Putamen (tissue), 1 donor: Measurements from ENCODE around the gene AKAP8L.

Source experiments
- DNase-seq: peaks from one replicate; pipeline ENCODE4 v3.0.0-alpha.2; 2016; ENCODE audit warnings: low spot score

AKAP8L gene

DNA sequence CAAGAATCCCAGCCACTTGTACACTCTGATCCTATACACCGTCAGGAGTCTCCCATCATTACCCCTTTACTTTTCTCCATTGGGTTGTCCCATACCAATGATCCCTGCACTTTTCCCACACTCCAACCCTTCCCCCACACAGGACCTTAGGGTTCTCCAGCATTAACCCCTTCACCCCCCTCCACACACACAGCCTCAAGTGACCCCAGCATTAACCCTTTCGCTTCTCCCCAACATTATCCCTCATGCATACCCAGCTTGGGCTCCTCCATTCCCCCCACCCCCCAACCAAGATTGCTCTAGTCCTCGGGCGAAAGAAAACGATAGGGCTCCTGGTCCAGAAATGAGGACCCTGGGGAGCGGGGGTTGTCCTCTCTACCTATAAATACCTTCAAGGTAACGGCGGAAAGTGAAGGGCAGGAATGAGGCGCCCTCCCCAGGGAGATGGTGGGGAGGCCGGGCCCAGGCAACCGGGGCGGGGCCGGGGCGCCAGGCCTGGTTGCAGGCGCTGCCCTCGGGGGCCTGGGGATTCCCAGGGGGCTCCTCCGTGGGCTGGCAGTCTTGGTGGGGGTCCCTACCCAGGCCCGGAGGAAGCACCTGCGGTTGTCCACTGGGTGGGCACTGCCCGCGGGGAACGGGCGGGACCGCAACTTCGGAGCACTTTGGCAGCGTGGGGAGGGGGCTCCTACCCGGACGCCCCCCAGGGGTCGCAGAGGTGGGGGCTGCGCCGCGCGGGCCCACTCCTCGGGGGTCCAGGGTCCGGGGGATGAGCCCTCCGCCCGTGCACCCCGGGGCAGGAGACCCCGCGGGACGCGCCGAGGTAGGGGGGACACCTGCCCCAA lies 30.2 kb upstream of the AKAP8L start:
- DNase-seq = no peak

DNA sequence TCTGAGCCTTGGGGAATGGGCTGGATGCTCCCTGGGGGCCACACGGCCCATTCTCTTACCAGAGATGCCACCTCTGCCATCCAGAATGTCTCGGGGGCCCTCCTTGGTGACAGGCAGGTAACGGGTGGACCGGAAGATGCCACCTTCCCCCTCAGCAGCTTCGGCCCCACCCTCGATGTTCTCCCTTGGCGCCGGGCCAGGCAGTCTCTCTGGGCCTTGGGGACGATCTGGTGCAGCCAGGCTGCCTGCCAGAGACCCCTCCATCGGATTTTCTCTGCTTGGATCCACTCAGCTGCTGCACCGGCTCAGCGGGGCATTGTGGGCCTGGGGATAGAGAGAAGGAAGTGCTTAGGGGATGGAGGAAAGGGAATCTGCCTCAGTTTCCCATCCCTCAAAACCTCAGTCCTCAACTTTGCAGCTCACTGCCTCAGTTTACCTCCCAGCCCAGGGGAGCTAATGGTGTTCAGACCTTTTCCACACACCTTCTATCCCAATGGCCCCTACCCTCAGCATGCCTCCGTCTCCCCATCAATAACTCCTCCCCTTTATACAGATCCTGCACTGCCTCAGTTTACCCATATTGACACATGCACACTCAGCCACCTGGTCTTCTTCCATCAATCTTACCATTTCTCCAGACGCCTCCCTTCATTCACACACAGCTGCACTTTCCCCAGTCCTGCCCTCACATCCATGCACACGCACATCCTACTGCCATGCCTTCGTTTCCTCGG lies 29.4 kb upstream of the AKAP8L start:
- DNase-seq = no peak

DNA sequence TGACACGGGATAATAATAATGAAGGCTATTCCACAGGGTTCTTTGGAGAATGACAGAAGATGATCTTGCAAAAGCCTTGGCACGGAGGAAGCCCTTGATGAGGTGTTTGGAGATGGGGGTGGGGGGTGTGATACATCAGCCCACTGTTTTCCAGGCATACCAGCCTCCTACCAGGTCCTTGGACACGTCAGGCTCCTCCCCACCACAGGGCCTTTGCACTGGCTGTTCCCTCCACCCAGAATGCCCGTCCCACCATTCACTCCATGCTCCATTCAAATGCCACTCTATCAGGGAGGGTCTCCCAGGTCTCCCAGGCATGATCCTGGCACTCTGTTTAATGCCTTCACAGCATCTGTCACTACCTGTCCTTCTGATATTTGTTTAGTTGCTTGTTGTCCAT lies 28.3 kb upstream of the AKAP8L start:
- no peak for DNase-seq

DNA sequence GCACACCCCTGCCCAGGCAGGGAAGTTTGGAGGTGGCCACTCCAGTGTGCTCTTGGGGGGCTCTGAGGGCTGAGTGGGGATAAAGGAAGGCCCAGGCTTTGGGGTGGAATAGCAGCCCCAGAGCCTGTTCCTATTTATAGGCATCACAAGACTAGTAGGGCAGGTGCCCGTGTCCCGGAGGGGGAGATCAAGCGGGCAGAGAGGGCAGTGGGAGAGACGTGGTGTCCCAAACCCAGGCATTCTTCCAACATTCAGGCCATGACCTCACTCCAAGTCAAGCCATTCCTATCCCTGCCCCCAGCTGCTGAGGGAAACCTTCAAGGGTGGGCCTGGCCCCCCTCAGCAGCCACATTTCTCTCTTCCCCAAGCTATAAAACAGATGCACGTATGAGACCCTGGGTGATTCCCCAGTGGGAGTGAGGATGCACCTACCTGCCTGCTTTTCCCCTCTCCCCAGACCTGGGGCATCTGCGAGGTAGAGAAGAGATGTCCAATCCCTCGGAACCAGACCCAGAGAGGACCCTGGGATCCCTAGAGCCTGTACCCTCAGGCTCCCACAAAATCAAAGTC lies 27.1 kb upstream of the AKAP8L start:
- no peak for DNase-seq

DNA sequence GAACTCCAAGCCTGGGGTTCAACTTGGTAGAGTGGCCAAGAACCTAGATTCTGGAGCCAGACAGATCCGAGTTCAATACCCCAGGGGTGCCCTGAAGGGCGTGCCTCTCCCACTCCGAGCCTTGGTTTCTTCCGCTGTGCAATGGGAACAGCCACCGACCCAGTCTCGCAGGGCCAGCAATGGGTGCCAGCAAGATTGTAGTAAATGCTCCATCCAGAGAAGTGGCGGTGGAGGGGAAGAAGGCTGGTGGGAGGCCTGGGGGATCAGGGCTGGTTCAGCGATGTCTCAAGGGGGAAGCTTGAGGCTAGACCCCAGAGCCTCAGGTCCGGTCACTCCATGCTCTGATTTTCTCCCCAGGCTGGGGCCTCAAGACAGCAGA lies 26.4 kb upstream of the AKAP8L start:
- no peak for DNase-seq

DNA sequence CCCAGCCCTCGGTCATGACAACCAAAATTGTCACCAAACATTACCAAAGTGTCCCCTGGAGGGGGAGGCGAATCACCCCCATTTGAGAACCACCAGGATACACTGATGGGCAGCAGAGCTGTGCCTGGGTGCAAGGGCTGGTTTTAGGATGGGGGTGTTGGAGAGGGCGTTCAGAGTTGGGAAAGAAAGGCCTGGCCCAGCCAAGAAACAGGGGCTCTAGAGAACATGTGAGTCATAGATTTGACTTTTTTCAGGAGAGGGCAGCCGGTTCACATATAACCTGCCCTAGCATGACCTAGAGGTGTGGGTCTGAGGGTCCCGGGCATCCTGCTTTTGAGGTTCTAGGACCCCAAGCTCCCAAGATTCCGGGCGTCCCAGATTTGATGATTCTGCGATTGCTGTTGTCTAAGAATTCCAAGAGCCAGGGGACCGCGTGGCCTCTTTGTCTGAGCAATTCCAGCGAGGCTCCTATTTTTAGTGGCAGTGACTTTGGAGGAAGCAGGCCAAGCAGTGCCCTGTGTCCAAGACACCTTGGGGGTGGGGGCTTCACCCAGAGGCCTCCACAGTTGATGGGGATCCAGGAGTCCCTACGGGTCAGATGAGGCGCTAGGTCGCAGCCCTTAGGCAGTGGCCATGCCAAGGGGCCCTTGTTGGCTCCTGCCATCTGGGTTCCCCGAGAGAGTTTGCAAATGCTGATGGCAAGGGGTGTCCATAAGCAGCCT lies 25.9 kb upstream of the AKAP8L start:
- DNase-seq = no peak

DNA sequence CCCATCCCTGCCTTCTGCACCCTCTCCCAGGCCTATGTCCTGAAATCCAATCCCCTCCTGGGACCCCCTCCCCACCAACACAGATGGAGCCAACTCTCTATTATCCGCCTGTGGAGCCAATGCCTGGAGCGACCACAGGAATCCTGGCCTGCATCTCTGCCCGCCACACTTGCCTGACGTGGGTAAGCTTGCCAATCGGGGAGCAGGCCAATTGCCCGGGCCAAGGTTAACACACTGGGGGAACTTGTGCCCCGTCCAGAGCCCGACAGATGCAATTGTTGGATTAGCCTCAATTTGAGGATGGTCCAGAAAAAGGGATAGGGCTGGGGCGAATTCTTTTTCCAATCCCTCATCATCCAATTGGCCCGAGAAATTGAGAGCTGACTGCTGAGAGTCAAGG lies 25.1 kb upstream of the AKAP8L start:
- no peak for DNase-seq

DNA sequence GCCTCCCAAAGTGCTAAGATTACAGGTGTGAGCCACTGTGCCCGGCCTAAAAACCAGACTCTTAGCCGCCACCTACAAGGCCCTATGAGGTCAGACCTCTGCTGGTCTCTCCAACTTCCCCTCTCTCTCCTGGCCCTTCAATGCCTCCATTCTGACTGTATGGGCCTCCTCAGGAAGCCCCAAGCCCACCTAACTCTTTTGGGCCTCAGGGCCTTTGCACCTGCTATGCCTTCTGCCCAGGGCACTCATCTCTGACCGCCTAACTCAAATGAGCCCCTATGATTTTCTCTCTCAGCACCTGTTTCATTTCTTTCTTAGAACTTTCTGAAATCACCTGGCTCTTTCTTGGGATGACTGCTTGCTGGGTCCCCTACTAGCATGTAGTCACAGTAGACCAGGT lies 24.5 kb upstream of the AKAP8L start:
- no peak for DNase-seq

DNA sequence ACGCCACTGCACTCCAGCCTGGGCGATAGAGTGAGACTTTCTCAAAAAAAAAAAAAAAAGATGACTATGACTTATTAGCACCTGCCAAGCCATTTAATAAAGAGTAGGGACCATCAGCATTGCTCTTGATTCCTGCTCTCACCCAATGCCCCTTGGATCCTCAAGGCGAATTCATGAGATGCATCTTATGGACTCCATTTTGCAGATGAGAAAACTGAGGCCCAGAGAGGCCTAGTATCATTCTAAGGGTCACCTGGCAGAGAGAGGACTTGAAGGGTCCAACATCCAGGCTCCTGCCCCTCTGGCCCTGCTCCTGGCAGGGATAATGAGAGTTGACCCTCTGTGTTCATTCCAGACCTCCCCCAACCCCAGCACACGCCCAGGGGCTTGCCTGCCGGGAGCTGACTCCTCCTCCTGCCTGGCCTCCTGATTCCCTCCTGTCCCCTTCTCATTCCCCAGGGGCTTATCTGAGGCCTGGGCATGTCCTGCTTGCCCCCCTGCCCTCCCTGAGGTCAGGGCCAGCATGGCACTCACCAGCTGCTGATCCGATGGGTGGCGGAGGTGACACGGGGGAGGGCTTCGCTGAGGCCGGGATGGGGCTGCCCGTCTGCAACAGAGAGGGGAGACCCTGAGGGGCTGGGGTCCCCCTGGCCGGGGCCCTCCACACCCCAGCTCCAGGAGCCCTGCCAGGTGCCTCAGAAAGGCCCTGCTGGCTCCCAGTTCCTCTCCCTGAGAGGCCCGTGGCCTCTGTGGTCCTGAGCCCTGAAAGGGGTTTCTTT lies 23.5 kb upstream of the AKAP8L start:
- DNase-seq = no peak

DNA sequence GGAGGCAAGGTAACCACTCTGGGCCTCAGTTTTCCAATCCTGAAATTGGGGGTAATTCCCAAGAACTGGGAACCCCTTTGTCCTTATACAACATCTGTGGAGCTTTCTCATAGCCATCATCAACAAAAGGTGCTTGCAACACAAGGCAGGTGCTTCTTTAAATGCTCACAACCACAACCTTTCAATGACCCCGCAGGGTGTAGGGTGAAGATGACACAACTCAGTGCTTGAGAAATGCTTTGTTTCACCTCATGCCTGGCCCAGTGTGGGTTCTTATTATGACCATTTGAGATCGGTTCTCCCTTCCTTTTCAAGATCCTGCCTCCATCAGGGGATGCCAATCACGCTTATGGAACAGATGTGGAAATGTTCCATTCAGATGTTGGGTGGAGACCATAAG lies 22.5 kb upstream of the AKAP8L start:
- no peak for DNase-seq

DNA sequence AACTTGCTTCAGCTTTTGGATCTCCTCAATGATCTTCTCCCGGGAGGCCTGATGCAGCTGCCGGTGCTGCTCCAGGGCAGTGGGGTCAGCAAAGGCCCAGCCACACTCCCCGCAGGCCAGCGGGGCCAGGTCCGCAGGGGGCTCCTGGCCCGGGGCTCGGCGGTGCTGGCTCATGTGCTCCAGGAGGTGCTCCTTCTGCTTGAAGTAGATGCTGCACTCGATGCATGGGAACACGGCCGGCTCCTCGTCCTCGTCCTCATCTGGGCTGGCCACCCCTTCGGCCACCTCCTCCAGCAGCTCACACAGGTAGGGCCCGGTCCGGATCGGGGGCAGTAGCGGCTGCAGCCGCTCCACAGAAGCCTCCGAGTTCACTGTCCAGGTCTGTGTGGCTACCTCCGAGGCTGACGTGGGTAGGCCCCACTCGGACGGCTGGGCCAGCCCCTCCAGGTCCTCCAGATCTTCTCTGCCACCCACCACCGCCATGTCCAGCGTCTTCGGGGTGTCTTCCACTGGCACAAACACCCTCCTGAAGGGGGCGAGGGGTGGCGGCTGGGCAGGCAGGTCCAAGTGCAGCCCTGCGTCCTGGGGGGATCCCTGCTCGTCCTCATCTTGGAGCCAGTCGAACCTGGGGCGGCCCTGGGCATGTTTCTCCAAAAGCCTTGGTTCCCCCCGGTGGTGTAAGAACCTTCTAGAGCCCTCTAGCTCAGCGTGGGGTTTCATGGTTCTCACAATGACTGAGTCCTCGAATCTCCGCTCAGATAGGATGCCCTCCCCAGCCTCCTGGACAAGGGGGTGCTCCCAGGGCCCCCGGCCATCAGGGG lies 21.2 kb upstream of the AKAP8L start:
- no peak for DNase-seq

DNA sequence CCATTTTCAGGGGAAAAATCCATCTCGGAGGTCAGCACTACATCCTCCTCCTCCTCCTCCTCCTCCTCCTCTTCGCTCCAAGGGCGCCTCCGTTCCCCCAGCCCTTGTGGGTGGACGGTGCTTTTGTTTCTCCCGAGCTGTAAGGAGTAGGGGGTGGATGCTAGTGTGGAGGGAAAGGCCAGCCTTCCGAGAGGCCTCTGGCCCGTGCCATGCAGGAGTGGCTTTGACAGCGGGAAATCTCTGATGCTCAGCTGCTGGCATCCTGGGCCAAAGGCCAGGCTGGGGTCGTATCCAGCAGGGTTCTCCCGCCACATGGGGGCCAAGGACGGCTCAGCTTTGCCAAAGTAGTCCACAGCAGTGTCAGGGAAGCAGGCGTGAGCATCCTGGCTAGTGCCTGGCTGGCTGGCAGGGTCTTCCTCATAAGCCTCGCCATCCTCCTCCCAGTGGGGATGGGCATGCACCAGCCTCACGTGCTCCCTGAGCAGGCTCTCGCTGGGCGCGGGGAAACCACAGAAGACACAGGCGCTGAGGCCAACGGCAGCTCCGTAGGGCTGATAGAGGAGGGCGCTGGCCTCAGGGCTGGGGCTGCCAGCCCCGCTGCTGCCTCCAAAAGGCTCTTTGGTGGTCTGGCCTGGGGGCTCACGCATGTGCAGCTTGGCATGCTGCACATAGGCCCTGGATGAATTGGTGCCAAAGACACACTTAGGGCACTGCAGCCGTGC lies 20.5 kb upstream of the AKAP8L start:
- no peak for DNase-seq

DNA sequence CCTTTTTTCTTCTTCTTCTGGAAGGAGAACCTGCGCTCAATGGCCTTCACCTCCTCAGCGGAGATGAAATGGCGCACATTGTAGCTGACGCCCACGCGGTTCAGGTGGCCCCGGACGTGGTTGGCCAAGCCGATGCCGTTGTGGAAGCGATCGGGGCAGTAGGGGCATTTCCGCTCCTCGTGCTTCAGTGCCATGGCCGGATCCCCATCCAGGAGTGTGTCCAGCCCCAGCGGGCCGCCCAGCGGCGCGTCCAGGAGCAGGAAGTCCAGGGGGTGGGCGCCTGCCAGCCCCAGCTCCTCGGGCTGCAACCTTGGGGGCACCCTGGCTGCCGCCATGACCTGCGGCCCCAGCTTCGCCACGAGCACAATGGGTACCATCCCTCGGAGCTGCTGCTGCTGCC lies 19.8 kb upstream of the AKAP8L start:
- no peak for DNase-seq

DNA sequence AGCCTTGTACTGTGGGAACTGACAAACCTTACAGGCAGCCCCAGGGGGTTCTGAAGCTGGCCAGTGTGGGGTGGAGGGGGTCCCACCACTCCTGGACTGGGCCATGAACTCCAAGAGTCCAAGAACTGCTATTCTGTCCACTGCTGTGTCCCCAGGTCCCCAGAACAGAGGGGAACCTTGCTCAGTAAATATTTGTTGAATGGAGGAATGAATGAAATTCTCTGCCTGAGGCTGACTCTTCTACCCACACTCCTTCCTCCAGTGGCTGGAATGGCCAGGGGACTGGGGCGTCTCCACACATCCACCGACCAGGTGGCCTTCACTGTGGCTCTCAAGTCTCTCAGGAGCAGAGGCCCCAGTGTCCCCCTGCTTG lies 19.3 kb upstream of the AKAP8L start:
- DNase-seq = no peak

DNA sequence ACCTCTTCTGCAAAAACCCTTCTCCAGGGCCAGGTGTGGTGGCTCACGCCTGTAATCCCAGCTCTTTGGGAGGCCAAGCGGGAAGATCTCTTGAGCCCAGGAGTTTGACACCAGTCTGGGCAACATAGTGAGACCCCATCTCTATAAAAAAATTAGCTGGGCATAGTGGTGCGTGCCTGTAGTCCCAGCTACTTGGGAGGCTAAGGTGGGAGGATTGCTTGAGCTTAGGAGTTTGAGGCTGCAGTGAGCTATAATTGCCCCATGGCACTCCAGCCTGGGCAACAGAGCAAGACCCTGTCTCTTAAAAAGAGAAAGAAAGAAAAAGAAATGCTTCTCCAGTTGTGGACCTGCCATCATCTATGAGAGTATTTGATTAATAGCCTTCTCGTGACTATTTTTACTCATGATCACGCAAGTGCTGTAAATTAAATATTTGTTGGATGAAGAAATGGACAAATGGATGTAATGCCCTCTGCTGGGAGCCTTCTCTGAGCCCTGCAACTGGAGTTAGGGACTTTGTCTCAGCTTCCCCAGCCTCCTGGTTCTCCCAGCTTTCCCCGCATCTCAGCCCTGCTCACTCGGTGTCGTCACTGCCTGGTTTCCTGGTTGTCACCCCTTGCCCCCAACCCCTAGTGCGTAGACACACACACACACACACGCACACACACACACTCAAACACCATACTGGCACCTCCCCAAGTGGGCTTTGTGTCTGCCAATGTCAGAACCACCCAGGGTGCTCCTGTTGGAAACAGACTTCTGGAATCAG lies 18.8 kb upstream of the AKAP8L start:
- no peak for DNase-seq

DNA sequence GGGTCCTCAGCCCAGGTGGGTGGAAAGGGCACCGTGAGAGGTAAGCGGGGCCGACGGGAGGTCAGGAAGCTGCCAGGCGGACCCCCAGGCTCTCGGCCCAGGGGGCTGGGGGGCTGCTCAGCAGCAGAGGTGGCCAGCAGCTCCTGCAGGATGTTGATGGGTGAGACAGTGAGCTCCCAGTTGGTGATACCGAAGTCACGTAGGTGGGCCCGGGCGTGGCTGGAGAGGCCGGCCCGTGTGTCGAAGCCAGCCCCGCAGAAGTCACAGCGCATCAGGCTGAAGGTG lies 18.0 kb upstream of the AKAP8L start:
- no peak for DNase-seq

DNA sequence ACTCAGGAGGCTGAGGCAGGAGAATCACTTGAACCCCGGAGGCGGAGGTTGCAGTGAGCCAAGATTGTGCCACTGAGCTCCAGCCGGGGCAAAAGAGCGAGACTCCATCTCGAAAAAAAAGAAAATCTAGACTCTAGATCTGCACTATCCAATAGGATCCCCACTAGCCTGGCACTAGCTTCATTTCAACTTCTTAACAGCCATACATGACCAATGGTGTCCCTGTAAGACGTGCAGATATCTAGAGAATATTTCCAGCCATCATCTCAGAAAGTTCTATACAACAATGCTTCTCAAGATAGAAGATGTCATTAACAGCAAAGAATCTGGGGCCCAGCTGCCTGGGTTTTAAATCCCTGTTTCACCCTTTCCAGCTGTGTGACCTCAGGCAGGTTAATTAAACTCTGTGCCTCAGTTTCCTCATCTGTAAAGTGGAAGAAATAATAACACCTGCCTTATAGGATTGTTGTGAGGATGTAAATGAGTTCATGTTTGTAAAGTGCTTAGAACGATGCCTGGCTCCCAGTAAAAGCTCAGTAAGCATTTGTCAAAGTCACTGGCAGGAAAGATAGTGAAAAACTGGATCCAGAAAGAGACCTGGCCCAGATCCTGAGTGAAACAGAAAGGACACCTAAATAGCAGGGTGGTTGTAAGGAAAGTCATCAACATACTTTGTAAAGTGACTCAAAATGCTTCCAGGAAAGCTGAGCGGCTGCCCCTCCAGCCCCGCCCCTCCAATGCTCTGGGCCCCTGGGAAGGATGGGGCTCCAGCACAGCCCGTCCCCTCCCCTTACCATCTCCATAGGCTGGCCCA lies 17.4 kb upstream of the AKAP8L start:
- DNase-seq = no peak

DNA sequence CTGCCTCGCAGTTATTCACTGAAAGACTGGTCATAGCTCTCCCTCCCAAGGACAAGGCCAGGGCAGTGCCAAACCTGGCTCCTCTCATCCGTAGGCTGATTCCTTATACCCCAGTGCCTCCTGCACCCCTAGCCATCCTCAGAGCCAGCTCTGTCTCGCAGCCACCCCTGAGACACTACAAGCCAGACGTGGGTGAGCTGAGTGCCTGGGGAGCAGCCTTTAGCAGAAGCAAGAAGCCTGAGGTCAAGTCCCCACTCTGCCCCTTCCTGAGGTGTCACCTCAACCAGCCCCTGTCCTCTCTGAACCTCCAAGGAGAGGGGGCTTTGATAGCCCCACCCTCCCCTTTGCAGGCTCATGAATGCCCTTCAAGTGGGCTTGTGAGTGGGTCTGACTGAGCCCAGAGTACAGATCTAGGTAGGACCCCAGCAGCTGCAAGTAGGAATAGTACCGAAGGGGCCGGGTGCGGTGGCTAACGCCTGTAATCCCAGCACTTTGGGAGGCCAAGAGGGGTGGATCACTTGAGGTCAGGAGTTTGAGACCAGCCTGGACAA lies 14.8 kb upstream of the AKAP8L start:
- no peak for DNase-seq
